Fibroblast of villous mesenchyme (primary cell): ENCODE results near the gene METTL22. TPM values are rescaled to one million over a fixed set of nuclear protein-coding genes. Genes with fewer than 3 reads are reported as not detected.

Source experiments
- DNase-seq: peaks from one replicate; pipeline ENCODE4 v3.0.0-alpha.2; 2010; ENCODE audit warnings: low read depth
- H3K4me3 ChIP-seq: 2 replicates; pipeline ENCODE4 v1.5.1; 2011; ENCODE audit warnings: low read depth, mild to moderate bottlenecking, low read length
- total RNA-seq: library from RNA; depleted of rRNA; stranded (reverse); fragments of >200 nt; gene quantifications from 2 replicates; pipeline ENCODE4 v1.2.3, GENCODE V29; 2012
- TF ChIP-seq, protein P1 (sequence below): IDR thresholded peaks from 2 replicates; pipeline ENCODE4 v1.5.1; 2012; ENCODE audit warnings: low read depth, mild to moderate bottlenecking, low read length; ENCODE audit not compliant: insufficient read depth

Gene METTL22
- total RNA-seq, 1 donor = 22.5 TPM

DNA sequence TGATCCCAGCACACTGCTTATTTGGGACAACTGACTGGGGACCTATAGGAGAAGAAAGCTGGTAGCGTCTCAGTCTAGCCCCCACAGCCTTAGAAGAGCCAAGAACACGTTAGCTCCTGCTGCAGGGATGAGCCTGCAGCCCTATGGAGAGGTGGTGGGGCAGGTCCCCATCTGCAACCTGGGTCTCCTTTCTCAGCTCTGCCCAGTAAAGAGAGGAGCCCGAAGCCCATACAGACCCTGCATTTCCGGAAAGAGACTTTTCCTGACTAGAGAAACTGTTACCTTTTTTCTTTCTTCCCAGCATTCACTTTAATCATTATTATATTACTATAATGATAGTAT lies 788 bp downstream of the METTL22 start:
- TF ChIP-seq, protein P1, sequence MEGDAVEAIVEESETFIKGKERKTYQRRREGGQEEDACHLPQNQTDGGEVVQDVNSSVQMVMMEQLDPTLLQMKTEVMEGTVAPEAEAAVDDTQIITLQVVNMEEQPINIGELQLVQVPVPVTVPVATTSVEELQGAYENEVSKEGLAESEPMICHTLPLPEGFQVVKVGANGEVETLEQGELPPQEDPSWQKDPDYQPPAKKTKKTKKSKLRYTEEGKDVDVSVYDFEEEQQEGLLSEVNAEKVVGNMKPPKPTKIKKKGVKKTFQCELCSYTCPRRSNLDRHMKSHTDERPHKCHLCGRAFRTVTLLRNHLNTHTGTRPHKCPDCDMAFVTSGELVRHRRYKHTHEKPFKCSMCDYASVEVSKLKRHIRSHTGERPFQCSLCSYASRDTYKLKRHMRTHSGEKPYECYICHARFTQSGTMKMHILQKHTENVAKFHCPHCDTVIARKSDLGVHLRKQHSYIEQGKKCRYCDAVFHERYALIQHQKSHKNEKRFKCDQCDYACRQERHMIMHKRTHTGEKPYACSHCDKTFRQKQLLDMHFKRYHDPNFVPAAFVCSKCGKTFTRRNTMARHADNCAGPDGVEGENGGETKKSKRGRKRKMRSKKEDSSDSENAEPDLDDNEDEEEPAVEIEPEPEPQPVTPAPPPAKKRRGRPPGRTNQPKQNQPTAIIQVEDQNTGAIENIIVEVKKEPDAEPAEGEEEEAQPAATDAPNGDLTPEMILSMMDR = no peak
- peak overlapping the region; percentile 95 for H3K4me3 ChIP-seq
- DNase-seq = no peak

DNA sequence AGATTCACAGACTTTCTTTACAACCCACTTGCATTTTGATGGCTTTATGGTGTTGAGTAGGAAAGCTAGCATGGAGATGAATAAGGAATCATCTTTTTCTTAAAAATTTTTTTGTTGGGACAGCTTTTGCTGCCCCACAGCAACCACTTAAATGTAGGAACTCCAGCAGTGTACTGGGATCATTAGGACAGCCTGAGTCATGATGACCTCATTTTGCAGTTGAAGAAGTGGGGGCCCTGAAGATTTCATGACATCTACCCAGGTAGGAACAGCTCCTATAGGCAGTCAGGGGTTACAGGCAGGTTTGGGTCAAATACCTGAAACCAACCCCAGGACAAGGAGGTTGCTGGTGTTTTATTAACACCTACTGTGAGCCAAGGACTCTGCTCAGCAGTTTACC lies 2.1 kb downstream of the METTL22 start:
- TF ChIP-seq, protein P1 = no peak
- no peak overlapping the region for H3K4me3 ChIP-seq
- DNase-seq = peak; percentile 5

DNA sequence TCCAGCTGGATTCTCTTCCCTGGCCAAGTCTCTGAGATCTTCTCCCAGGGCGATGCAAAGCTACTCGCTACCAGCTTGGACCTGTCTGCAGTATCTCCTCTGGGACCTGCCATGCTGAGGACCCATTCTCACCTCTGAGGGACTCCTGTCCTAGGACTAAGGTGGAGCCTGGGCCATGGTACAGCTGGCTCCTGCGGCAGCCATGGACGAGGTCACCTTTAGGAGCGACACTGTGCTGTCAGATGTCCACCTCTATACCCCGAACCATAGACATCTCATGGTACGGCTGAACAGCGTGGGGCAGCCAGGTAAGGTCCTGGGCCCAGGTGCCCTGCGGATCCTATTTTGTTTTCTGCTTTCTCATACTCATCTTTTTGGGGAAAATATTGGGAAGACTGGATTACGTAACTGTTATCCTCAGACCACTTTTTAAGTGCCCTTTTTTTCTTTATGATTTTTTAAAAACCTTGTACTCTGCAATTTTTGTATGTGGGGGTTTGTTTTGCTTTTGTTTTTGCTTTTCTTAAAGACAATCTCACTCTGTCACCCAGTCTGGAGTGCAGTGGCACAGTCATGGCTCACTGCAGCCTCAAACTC lies 4.1 kb downstream of the METTL22 start:
- TF ChIP-seq, protein P1 = no peak
- DNase-seq = no peak

DNA sequence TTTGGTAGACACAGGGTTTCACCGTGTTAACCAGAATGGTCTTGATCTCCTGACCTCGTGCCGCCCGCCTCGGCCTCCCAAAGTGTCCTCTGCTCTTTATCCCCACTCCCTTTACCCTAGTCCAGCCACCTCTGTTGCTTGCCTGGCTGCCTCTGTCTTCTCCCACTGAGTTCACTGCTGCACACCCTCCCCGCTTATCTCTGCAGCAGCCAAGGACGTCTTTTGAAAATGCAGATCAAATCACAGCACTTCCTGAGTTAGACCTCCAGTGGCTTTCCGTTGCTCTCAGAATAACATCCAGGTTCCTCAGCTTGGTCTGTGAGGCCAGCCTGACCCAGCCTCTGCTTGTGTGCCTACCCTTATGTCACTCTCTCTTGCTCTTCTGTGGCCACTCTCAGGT lies 5.4 kb downstream of the METTL22 start:
- DNase-seq = no peak
- TF ChIP-seq, protein P1 = no peak
- H3K4me3 ChIP-seq = no peak overlapping the region

More for the DNA sequence above, 4.1 kb downstream of the METTL22 start:
- H3K4me3 ChIP-seq = no peak overlapping the region

DNA sequence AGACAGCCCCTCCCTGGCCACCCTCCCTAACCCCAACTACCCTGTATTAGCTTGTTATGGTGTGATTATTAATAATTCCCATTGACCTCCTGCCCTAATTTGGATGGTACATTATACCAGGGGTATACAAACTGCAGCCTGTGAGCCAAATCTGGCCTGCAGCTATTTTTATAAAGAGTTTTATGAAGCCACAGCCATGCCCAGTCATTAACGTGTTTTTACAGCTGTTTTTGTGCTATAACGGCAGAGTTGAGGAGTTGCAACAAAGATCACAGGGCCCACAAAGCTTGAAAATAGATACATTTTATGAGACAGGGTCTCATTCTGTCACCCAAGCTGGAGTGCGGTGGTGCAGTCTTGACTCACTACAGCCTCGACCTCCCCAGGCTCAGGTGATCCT lies 6.0 kb downstream of the METTL22 start:
- H3K4me3 ChIP-seq = no peak overlapping the region
- TF ChIP-seq, protein P1 = no peak
- DNase-seq = no peak

DNA sequence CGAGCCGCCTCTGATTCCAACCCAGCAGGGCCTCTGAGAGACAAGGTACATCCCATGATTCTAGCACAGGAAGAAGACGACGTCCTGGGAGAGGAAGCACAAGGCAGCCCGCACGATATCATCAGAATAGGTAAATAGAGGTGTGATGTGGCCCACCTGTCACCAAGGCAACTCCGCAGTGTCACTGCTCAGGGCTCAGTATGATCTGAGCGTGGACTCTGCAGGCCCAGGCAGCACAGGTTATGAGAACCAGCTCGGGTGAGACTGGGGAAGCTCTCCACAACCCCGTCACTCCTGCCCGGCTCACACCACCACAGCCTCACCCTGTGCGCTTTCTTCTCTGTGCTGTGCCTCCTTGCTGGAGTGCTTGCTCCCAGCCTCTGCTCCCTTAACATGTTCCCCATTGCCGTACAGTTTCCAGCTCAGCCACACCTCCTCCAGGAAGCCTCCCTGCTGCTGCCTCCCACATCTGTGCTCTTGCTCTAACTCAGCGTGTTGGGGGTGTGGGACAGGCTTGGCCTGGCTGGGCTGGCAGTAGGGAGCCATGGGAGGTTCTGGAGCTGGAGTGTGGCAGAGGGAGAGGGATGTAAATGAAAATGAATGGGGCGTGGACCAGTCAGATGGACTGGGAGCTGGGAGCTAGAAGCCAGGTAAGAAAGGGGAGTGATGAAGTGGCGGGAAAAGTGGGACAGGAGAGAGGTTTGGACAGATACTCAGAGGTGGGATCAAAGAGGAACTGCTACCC lies 7.7 kb downstream of the METTL22 start:
- DNase-seq = no peak

More for the DNA sequence above, 7.7 kb downstream of the METTL22 start:
- H3K4me3 ChIP-seq = no peak overlapping the region
- TF ChIP-seq, protein P1 = no peak
